Measurements from ENCODE around the gene CARMIL1. TPM values are rescaled to one million over a fixed set of nuclear protein-coding genes. Genes with fewer than 3 reads are reported as not detected.

CARMIL1 gene
- total and polyA plus RNA-seq, 11 donors = 2.4 to 9.1 (median 5.3) TPM

DNA sequence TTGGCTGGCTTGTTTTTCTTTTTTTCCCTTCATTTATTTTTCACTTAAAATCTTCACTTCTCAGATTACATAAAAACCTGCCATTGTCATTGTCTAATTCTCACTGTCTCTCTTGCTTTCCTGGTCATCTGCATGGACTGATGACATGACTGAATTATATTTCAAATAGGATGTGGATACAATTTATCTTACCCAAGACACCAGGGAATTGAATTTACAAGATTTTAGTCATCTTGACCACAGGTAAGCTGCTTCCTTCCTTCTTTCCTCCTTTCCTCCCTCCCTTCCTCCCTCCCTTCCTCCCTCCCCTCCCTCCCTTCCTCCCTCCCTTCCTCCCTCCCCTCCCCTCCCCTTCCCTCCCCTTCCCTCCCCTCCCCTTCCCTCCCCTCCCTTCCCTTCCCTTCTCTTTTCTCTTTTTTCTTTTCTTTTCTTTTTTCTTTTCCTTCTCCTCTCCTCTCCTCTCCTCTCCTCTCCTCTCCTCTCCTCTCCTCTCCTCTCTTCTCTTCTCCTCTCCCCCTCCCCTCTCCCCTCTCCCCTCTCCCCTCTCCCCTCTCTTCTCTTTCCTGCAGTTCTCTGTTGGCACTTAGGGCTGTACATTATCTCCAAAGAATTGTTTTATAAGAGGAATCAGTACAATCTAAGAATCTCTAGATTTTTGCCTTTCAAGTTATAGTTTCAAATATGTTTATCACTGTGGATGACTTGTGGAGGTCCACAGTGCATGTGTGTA, 171.5 kb downstream of the CARMIL1 start:
- ATAC-seq (no peak), DNase-seq (no peak)
- H3K9me3 ChIP-seq = peaks cover 0 to 11% (median 2%) of the 10 kb centered on the region in 12 donors
- TF ChIP-seq POLR2A (IDR thresholded peaks at IDR 0.05) = no peak
- TF ChIP-seq, protein P1, sequence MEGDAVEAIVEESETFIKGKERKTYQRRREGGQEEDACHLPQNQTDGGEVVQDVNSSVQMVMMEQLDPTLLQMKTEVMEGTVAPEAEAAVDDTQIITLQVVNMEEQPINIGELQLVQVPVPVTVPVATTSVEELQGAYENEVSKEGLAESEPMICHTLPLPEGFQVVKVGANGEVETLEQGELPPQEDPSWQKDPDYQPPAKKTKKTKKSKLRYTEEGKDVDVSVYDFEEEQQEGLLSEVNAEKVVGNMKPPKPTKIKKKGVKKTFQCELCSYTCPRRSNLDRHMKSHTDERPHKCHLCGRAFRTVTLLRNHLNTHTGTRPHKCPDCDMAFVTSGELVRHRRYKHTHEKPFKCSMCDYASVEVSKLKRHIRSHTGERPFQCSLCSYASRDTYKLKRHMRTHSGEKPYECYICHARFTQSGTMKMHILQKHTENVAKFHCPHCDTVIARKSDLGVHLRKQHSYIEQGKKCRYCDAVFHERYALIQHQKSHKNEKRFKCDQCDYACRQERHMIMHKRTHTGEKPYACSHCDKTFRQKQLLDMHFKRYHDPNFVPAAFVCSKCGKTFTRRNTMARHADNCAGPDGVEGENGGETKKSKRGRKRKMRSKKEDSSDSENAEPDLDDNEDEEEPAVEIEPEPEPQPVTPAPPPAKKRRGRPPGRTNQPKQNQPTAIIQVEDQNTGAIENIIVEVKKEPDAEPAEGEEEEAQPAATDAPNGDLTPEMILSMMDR (IDR thresholded peaks at IDR 0.05) = no peak
- H3K27ac ChIP-seq = peak overlapping the region in 2 of 12 donors; percentile 51 to 89
- no peaks in the 10 kb centered on the region for H3K36me3 ChIP-seq
- no peaks in the 10 kb centered on the region for H3K27me3 ChIP-seq
- peak overlapping the region in 6 of 12 donors; percentile 21 to 58 (median 33) for H3K4me3 ChIP-seq
- H3K4me1 ChIP-seq = peaks cover 0 to 49% (median 0%) of the 10 kb centered on the region in 12 donors
- intact Hi-C loops (cut with DNase I) = no loop called here

DNA sequence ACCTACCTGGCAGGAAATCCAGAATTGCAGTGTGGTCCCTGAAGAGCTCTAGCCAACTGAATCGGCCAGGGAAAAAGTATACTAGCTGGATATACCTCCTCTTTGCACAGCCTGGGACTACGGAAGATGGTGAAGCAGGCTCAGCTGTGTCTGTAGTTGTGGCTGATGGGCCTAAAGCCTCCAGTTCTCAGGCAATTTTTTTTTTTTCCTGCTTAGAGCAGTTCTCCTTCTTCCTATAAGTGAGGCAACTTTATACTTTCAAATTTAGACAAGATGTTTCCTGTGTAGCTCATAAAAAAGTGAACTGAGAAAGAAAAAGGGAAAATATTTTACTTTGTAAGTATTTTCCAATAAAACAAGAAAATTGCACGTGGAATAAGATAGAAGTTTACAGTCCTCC, 172.9 kb downstream of the CARMIL1 start:
- peak overlapping the region in 1 of 12 donors; percentile 89 for H3K27ac ChIP-seq
- 74 to 86% (median 79%) methylated on average over 3 of the region's 3 CpGs for WGBS, 4 donors
- ATAC-seq (peak in 3 of 4 donors; percentile 16 to 76 (median 68)), DNase-seq (no peak)
- intact Hi-C loops (cut with DNase I) = no loop called here
- TF ChIP-seq POLR2A (IDR thresholded peaks at IDR 0.05) = no peak
- TF ChIP-seq, protein P1 (IDR thresholded peaks at IDR 0.05) = no peak
- no peaks in the 10 kb centered on the region for H3K36me3 ChIP-seq
- no peaks in the 10 kb centered on the region for H3K9me3 ChIP-seq
- H3K4me3 ChIP-seq = peak overlapping the region in 4 of 12 donors; percentile 8 to 58 (median 36)
- peaks cover 0 to 55% (median 0%) of the 10 kb centered on the region in 12 donors for H3K4me1 ChIP-seq
- H3K27me3 ChIP-seq = no peaks in the 10 kb centered on the region

DNA sequence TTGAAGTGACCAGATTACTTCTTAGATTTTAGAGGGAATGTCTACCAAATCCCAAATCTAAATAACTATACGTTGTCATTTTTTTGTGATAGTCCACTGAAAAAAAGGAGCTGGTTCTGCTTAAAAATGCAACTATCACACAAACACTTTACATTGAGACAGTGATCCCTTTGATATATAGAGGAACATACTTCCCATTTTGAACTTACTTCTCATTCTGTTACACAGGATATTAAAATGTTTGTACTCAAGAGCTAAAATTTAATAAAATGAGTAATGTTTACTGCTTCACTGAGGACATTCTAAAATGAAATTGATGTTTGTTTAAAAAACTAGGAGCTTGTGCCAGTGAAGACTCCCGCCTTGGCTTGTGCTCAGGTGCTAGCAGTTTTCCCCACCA, 174.1 kb downstream of the CARMIL1 start:
- no peak for TF ChIP-seq POLR2A (IDR thresholded peaks at IDR 0.05)
- Histone ChIP-seq H3K36me3 (no peaks in the 10 kb centered on the region), H3K4me3 (no peak overlapping the region), H3K4me1 (peaks cover 0 to 44% (median 0%) of the 10 kb centered on the region in 12 donors), H3K27me3 (no peaks in the 10 kb centered on the region), H3K27ac (peak overlapping the region in 1 of 12 donors; percentile 89), H3K9me3 (no peaks in the 10 kb centered on the region)
- intact Hi-C loops (cut with DNase I) = no loop called here
- ATAC-seq (no peak), DNase-seq (no peak)
- 90 to 95% (median 92%) methylated on average over 2 of the region's 2 CpGs for WGBS, 4 donors

DNA sequence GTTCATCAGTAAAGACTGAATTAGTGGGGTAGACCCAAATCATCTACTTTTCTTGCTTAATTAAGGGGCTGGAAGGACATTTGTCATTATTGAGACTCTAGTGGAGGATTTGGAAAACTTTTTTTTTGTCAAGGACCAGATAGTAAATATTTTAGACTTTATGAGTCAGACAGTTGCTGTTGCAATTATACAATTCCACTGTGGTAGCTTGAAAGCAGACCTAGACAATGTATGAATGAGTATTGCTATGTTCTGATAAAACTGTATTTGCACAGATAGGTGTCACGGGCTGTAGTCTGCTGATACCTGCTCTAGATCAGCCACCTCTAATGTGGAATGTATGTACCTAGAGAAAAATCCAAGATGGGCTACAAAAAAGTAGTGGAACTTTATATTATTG, 175.0 kb downstream of the CARMIL1 start:
- intact Hi-C loops (cut with DNase I) = no loop called here
- Histone ChIP-seq H3K27me3 (no peaks in the 10 kb centered on the region), H3K4me1 (peaks cover 0 to 36% (median 0%) of the 10 kb centered on the region in 12 donors), H3K36me3 (no peaks in the 10 kb centered on the region), H3K9me3 (no peaks in the 10 kb centered on the region), H3K4me3 (no peak overlapping the region), H3K27ac (peak overlapping the region in 1 of 12 donors; percentile 89)
- DNase-seq (no peak), ATAC-seq (no peak)
- 91 to 94% (median 92%) methylated on average over 1 of the region's 1 CpG for WGBS, 4 donors
- TF ChIP-seq POLR2A (IDR thresholded peaks at IDR 0.05) = no peak
- TF ChIP-seq, protein P1 (IDR thresholded peaks at IDR 0.05) = no peak

All from heart left ventricle (tissue), 16 donors.